Neural cell (in vitro differentiated cells): ENCODE results near the gene CACNA1C. TPM values are rescaled to one million over a fixed set of nuclear protein-coding genes. Genes with fewer than 3 reads are reported as not detected.

Experiments
- H2AFZ ChIP-seq: fragments of 200-600, 300-800 bp; sonication (generic), shearing (Covaris generic); 2 replicates; pipeline ENCODE4 v1.6.0; 2014; ENCODE audit warnings: low read depth, mild to moderate bottlenecking, antibody characterized with exemption, low read length, moderate library complexity
- H3F3A ChIP-seq: fragments of 200-600 bp; shearing (Covaris generic); 2 replicates; pipeline ENCODE4 v1.6.1; 2016; ENCODE audit warnings: mild to moderate bottlenecking, moderate library complexity, mixed read lengths, antibody characterized with exemption, low read length; ENCODE audit not compliant: insufficient read depth, poor library complexity, severe bottlenecking
- H3K27ac ChIP-seq: fragments of 200-600, 300-800 bp; sonication (generic), shearing (Covaris generic); 2 replicates; pipeline ENCODE4 v1.5.1; 2014; ENCODE audit warnings: mild to moderate bottlenecking, low read length, moderate library complexity
- H3K27me3 ChIP-seq: fragments of 300-800, 200-600 bp; sonication (generic), shearing (Covaris generic); 2 replicates; pipeline ENCODE4 v1.6.0; 2014; ENCODE audit warnings: mild to moderate bottlenecking, low read depth, low read length, moderate library complexity; ENCODE audit not compliant: insufficient read depth
- H3K36me3 ChIP-seq: fragments of 300-800, 200-600 bp; sonication (generic), shearing (Covaris generic); 2 replicates; pipeline ENCODE4 v1.5.1; 2014; ENCODE audit warnings: mild to moderate bottlenecking, antibody characterized with exemption, low read length, moderate library complexity; ENCODE audit not compliant: insufficient read depth
- H3K4me2 ChIP-seq: fragments of 300-800, 200-600 bp; sonication (generic), shearing (Covaris generic); 2 replicates; pipeline ENCODE4 v1.6.0; 2014; ENCODE audit warnings: mild to moderate bottlenecking, low read length
- H3K4me3 ChIP-seq: fragments of 300-800, 200-600 bp; sonication (generic), shearing (Covaris generic); 2 replicates; pipeline ENCODE4 v1.5.1; 2014; ENCODE audit warnings: mild to moderate bottlenecking, low read length, moderate library complexity
- H3K79me2 ChIP-seq: fragments of 200-600 bp; shearing (Covaris generic); replicated peaks from 2 replicates; pipeline ENCODE4 v1.6.0; 2014; ENCODE audit warnings: mild to moderate bottlenecking, low read length, moderate library complexity; ENCODE audit not compliant: insufficient read depth
- H3K9ac ChIP-seq: fragments of 300-800, 200-600 bp; sonication (generic), shearing (Covaris generic); 2 replicates; pipeline ENCODE4 v1.6.1; 2016; ENCODE audit warnings: mild to moderate bottlenecking, low read length, mixed read lengths
- H3K9me2 ChIP-seq: fragments of 200-600 bp; shearing (Covaris generic); 2 replicates; pipeline ENCODE4 v1.6.1; 2016; ENCODE audit warnings: mild to moderate bottlenecking, low read length, mixed read lengths; ENCODE audit not compliant: insufficient read depth
- H3K9me3 ChIP-seq: fragments of 200-600, 300-800 bp; sonication (generic), shearing (Covaris generic); 2 replicates; pipeline ENCODE4 v1.6.1; 2016; ENCODE audit warnings: mild to moderate bottlenecking, mixed run types, low read length, moderate library complexity, mixed read lengths
- H4K20me1 ChIP-seq: fragments of 200-600 bp; shearing (Covaris generic); 2 replicates; pipeline ENCODE4 v1.6.1; 2016; ENCODE audit warnings: mild to moderate bottlenecking, mixed run types; ENCODE audit not compliant: insufficient read depth
- EP300 ChIP-seq: fragments of 450-650 bp; conservative IDR thresholded peaks from 2 replicates; pipeline ENCODE4 v1.6.1; 2014; ENCODE audit warnings: antibody characterized with exemption, mild to moderate bottlenecking, moderate library complexity; ENCODE audit not compliant: poor library complexity, severe bottlenecking
- EZH2 ChIP-seq: fragments of 200-600, 300-800 bp; shearing (Covaris generic), sonication (generic); IDR thresholded peaks from 2 replicates; pipeline ENCODE4 v1.6.1; 2014; ENCODE audit warnings: antibody characterized with exemption, low read length, borderline replicate concordance, mild to moderate bottlenecking; ENCODE audit not compliant: insufficient read depth, poor library complexity, severe bottlenecking
- MXI1 ChIP-seq: fragments of 450-650 bp; conservative IDR thresholded peaks from 2 replicates; pipeline ENCODE4 v1.6.1; 2014; ENCODE audit warnings: antibody characterized with exemption, mild to moderate bottlenecking; ENCODE audit not compliant: poor library complexity, severe bottlenecking
- POLR2AphosphoS5 ChIP-seq: IDR thresholded peaks from 2 replicates; pipeline ENCODE4 v1.6.1; 2012
- RAD21 ChIP-seq: fragments of 450-650 bp; conservative IDR thresholded peaks from 2 replicates; pipeline ENCODE4 v1.6.1; 2014; ENCODE audit warnings: antibody characterized with exemption, mild to moderate bottlenecking, moderate library complexity
- SMC3 ChIP-seq: fragments of 450-650 bp; conservative IDR thresholded peaks from 2 replicates; pipeline ENCODE4 v1.6.1; 2014; ENCODE audit warnings: antibody characterized with exemption, mild to moderate bottlenecking, moderate library complexity; ENCODE audit not compliant: poor library complexity
- TAF1 ChIP-seq: IDR thresholded peaks from 2 replicates; pipeline ENCODE4 v1.6.1; 2012; ENCODE audit warnings: low read depth
- polyA plus RNA-seq: library from polyadenylated mRNA; depleted of rRNA; stranded (reverse); fragments of >200 nt; gene quantifications from 2 replicates; pipeline ENCODE4 v1.2.3, GENCODE V29; 2014
- TF ChIP-seq, protein P1 (sequence below): IDR thresholded peaks from 2 replicates; pipeline ENCODE4 v1.6.1; 2012; ENCODE audit warnings: borderline replicate concordance
- TF ChIP-seq, protein P2 (sequence below): fragments of 450-650 bp; IDR thresholded peaks from 2 replicates; pipeline ENCODE4 v1.5.1; 2014; ENCODE audit warnings: antibody characterized with exemption, mild to moderate bottlenecking, moderate library complexity; ENCODE audit not compliant: poor library complexity, severe bottlenecking

The CACNA1C gene
- polyA plus RNA-seq, 1 donor from 2014 or later, result 9.7 TPM

GRCh38 chr12:2628401-2628800 lies 575.6 kb downstream of the CACNA1C start:
- H3K9me3 ChIP-seq, result no peaks in the 10 kb centered on the region
- TF ChIP-seq MXI1 (no peak), EZH2 (no peak), POLR2AphosphoS5 (no peak), EP300 (no peak), TAF1 (no peak), RAD21 (no peak), SMC3 (no peak)
- TF ChIP-seq, protein P1, sequence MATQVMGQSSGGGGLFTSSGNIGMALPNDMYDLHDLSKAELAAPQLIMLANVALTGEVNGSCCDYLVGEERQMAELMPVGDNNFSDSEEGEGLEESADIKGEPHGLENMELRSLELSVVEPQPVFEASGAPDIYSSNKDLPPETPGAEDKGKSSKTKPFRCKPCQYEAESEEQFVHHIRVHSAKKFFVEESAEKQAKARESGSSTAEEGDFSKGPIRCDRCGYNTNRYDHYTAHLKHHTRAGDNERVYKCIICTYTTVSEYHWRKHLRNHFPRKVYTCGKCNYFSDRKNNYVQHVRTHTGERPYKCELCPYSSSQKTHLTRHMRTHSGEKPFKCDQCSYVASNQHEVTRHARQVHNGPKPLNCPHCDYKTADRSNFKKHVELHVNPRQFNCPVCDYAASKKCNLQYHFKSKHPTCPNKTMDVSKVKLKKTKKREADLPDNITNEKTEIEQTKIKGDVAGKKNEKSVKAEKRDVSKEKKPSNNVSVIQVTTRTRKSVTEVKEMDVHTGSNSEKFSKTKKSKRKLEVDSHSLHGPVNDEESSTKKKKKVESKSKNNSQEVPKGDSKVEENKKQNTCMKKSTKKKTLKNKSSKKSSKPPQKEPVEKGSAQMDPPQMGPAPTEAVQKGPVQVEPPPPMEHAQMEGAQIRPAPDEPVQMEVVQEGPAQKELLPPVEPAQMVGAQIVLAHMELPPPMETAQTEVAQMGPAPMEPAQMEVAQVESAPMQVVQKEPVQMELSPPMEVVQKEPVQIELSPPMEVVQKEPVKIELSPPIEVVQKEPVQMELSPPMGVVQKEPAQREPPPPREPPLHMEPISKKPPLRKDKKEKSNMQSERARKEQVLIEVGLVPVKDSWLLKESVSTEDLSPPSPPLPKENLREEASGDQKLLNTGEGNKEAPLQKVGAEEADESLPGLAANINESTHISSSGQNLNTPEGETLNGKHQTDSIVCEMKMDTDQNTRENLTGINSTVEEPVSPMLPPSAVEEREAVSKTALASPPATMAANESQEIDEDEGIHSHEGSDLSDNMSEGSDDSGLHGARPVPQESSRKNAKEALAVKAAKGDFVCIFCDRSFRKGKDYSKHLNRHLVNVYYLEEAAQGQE, result no peak
- TF ChIP-seq, protein P2, sequence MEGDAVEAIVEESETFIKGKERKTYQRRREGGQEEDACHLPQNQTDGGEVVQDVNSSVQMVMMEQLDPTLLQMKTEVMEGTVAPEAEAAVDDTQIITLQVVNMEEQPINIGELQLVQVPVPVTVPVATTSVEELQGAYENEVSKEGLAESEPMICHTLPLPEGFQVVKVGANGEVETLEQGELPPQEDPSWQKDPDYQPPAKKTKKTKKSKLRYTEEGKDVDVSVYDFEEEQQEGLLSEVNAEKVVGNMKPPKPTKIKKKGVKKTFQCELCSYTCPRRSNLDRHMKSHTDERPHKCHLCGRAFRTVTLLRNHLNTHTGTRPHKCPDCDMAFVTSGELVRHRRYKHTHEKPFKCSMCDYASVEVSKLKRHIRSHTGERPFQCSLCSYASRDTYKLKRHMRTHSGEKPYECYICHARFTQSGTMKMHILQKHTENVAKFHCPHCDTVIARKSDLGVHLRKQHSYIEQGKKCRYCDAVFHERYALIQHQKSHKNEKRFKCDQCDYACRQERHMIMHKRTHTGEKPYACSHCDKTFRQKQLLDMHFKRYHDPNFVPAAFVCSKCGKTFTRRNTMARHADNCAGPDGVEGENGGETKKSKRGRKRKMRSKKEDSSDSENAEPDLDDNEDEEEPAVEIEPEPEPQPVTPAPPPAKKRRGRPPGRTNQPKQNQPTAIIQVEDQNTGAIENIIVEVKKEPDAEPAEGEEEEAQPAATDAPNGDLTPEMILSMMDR, result no peak
- H3K27ac ChIP-seq, result no peak overlapping the region
- H3K9ac ChIP-seq, result no peak overlapping the region
- H3K4me2 ChIP-seq, result no peak overlapping the region
- no peak overlapping the region for H3K4me3 ChIP-seq
- H2AFZ ChIP-seq, result no peak overlapping the region
- H3K9me2 ChIP-seq, result no peaks in the 10 kb centered on the region
- no peaks in the 10 kb centered on the region for H3K27me3 ChIP-seq
- H3F3A ChIP-seq, result no peaks in the 10 kb centered on the region
- no peaks in the 10 kb centered on the region for H3K79me2 ChIP-seq
- H4K20me1 ChIP-seq, result no peaks in the 10 kb centered on the region
- peaks cover 7% of the 10 kb centered on the region for H3K36me3 ChIP-seq

- H2AFZ ChIP-seq, result no peak overlapping the region
- no peak for TF ChIP-seq EP300
- no peak for TF ChIP-seq MXI1
- TF ChIP-seq, protein P2, result no peak
- TF ChIP-seq TAF1, result no peak
- TF ChIP-seq EZH2, result no peak
- TF ChIP-seq POLR2AphosphoS5, result no peak
- TF ChIP-seq, protein P1, result no peak
- no peak for TF ChIP-seq SMC3
- no peaks in the 10 kb centered on the region for H3F3A ChIP-seq
- H3K9me2 ChIP-seq, result no peaks in the 10 kb centered on the region
- H3K9ac ChIP-seq, result no peak overlapping the region
- no peak overlapping the region for H3K4me3 ChIP-seq
- no peak overlapping the region for H3K4me2 ChIP-seq
- H3K79me2 ChIP-seq, result no peaks in the 10 kb centered on the region
- H3K27me3 ChIP-seq, result no peaks in the 10 kb centered on the region
- H3K36me3 ChIP-seq, result peaks cover 8% of the 10 kb centered on the region
- H4K20me1 ChIP-seq, result no peaks in the 10 kb centered on the region
- no peaks in the 10 kb centered on the region for H3K9me3 ChIP-seq
- no peak overlapping the region for H3K27ac ChIP-seq
These were observed 576.3 kb downstream of the CACNA1C start for GRCh38 chr12:2629051-2629450.
